PFSK-1 (cell line): ENCODE results near the gene UBTD1.

Source experiments
- FOXP2 ChIP-seq: optimal IDR thresholded peaks from 2 replicates; pipeline ENCODE3; 2011; ENCODE audit warnings: borderline replicate concordance, control low read depth, inconsistent platforms; ENCODE audit not compliant: insufficient read depth; ENCODE audit errors: extremely low read length, extremely low read depth
- POLR2AphosphoS5 ChIP-seq: IDR thresholded peaks from 2 replicates; pipeline ENCODE4 v1.6.1; 2012; ENCODE audit warnings: low read depth, mild to moderate bottlenecking, control low read depth, low read length, moderate library complexity
- SIN3A ChIP-seq: IDR thresholded peaks from 2 replicates; pipeline ENCODE4 v1.6.1; 2012; ENCODE audit warnings: mild to moderate bottlenecking, low read length, moderate library complexity, borderline replicate concordance; ENCODE audit not compliant: insufficient read depth
- TAF1 ChIP-seq: IDR thresholded peaks from 2 replicates; pipeline ENCODE4 v1.6.1; 2012; ENCODE audit warnings: low read length, control low read depth, borderline replicate concordance; ENCODE audit not compliant: insufficient read depth
- TF ChIP-seq, protein P1 (sequence below), 2 experiments: IDR thresholded peaks; 2 replicates each; pipeline versions ENCODE4 v1.6.1 to v1.8.0; 2011 to 2012; ENCODE audit warnings: low read depth in 2 of 2, low read length in 2 of 2, control low read depth in 1 of 2, inconsistent platforms in 1 of 2, mild to moderate bottlenecking in 1 of 2, moderate library complexity in 1 of 2; ENCODE audit not compliant: insufficient read depth in 1 of 2

The UBTD1 gene

DNA sequence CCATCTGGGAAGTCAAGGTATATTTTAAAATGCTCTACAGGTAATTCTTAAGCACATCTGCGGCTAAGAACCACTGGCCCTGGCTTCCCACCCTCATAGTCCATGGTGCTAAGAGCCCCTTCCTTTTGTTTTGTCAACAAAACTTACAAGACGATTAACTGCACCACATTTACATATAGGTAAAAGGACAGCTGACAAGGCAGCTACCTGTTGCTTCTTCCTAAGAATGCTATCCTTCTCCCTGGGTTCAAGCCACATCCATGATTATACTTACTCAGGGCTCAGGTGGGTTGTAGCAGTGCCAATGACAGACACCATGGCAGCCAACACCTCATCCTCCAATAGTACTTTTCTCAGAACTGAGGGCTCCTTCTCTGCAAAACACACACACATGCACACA, 36.4 kb upstream of the UBTD1 start:
- TF ChIP-seq FOXP2 (no peak), SIN3A (no peak), POLR2AphosphoS5 (no peak)
- TF ChIP-seq, protein P1, sequence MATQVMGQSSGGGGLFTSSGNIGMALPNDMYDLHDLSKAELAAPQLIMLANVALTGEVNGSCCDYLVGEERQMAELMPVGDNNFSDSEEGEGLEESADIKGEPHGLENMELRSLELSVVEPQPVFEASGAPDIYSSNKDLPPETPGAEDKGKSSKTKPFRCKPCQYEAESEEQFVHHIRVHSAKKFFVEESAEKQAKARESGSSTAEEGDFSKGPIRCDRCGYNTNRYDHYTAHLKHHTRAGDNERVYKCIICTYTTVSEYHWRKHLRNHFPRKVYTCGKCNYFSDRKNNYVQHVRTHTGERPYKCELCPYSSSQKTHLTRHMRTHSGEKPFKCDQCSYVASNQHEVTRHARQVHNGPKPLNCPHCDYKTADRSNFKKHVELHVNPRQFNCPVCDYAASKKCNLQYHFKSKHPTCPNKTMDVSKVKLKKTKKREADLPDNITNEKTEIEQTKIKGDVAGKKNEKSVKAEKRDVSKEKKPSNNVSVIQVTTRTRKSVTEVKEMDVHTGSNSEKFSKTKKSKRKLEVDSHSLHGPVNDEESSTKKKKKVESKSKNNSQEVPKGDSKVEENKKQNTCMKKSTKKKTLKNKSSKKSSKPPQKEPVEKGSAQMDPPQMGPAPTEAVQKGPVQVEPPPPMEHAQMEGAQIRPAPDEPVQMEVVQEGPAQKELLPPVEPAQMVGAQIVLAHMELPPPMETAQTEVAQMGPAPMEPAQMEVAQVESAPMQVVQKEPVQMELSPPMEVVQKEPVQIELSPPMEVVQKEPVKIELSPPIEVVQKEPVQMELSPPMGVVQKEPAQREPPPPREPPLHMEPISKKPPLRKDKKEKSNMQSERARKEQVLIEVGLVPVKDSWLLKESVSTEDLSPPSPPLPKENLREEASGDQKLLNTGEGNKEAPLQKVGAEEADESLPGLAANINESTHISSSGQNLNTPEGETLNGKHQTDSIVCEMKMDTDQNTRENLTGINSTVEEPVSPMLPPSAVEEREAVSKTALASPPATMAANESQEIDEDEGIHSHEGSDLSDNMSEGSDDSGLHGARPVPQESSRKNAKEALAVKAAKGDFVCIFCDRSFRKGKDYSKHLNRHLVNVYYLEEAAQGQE (IDR thresholded peaks at IDR 0.05; ENCODE audit: insufficient read depth in 1 of 2, low read depth in 2 of 2, low read length in 2 of 2) = no peak

DNA sequence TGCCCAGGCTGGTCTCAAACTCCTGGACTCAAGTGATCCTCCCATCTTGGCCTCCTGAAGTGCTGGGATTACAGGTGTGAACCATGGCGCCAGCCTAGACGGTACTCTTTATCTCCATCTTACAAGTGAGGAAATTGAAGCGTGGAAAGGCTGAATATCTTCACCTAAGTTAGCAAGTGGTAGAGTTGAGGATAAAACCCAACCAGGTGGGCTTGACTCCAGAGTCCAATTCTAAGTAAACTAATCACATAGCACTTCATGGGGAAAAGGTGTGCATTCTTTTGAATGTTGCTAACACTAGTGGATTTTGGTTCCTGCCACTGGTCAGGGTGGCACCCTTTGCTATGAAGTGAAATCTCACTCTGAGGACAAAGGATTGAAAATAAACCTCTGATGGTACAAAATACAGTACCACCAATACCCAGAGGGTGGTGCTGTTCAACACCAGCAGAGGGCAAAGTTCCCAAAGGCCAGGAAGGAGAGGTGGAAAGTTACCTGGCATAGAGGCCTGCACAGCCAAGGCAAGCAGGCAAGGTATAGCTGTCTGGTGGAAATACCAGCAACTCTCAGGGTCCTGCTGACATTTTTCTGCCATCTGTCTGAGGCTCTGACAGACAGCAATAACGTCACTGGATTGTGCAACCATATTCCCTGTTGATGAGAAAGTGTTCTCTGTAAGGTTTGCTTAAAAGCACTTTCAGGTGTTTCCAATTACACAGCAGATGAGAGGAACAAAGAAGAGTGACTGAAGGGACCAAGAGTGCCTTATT, 35.2 kb upstream of the UBTD1 start:
- TF ChIP-seq, protein P1 (IDR thresholded peaks at IDR 0.05; ENCODE audit: insufficient read depth in 1 of 2, low read depth in 2 of 2, low read length in 2 of 2) = no peak

DNA sequence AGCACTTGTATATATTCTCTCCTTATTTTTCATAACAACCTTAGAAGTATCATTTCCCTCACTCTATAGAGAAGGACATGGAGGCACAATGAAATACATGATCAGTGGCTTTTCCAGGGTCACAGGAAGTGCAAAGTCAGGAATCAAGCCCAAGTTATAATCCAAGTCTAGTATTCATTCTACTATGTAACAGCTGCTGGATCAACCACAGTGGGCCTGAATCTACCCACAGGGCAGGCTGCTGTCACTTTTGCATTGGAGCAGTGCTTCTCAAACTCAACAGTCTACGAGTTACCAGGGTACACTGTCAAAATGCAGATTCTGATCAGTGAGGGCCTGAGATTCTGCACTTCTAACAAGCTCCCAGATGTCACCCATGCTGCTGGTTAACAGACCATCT, 34.5 kb upstream of the UBTD1 start:
- TF ChIP-seq POLR2AphosphoS5 = no peak
- TF ChIP-seq, protein P1 (IDR thresholded peaks at IDR 0.05; ENCODE audit: insufficient read depth in 1 of 2, low read depth in 2 of 2, low read length in 2 of 2) = no peak
- TF ChIP-seq FOXP2 = no peak
- no peak for TF ChIP-seq SIN3A

DNA sequence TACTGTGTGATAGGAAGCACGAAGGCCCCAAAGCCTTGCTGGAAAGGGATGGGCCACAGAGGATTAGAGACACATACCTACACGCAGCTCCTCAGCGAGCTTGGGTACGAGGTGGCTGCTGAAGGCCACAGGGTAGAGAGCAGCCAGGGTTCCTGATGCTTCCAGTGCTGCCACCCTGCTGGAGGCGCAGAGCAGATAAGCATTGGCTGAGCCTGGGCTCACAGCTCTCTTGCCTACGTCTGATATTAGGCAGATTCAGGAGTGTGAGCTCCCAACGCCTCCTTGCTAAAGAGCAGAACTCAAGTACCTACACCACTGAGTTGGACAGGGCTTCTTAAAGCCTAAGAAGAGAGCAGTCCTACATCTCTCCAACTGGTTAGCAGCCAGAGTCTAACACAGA, 32.7 kb upstream of the UBTD1 start:
- TF ChIP-seq, protein P1 (IDR thresholded peaks at IDR 0.05; ENCODE audit: insufficient read depth in 1 of 2, low read depth in 2 of 2, low read length in 2 of 2) = no peak
- no peak for TF ChIP-seq POLR2AphosphoS5
- TF ChIP-seq FOXP2 = no peak
- TF ChIP-seq SIN3A = no peak
- no peak for TF ChIP-seq TAF1

DNA sequence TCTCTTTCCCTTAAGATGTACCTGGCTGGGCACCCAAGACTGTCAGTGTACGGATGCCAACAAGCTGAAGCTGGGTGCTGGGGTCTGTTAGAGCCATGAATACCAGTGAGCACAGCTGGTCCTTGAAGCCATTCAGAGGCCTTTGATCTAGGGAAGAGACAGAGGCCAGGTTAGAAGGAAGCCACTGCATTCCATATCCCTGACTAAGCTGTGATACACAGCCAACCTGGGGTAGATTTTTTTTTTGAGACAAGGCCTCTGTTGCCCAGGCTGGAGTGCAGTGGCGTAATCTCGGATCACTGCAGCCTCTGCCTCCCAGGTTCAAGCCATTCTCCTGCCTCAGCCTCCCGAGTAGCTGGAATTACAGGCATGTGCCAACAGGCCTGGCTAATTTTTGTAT, 32.0 kb upstream of the UBTD1 start:
- TF ChIP-seq, protein P1 (IDR thresholded peaks at IDR 0.05; ENCODE audit: insufficient read depth in 1 of 2, low read depth in 2 of 2, low read length in 2 of 2) = no peak
- no peak for TF ChIP-seq TAF1
- no peak for TF ChIP-seq FOXP2
- no peak for TF ChIP-seq SIN3A
- TF ChIP-seq POLR2AphosphoS5 = no peak
